Measurements from ENCODE around the gene TCP11. TPM values are rescaled to one million over a fixed set of nuclear protein-coding genes. Genes with fewer than 3 reads are reported as not detected.
"Not testable (repeated sequence)": the region's sequence is repeated elsewhere in the genome, so short reads cannot be mapped to it uniquely, and the experiment has no call there.

TCP11 gene
- total RNA-seq, 1 experiment from 2014 or later = not detected

DNA sequence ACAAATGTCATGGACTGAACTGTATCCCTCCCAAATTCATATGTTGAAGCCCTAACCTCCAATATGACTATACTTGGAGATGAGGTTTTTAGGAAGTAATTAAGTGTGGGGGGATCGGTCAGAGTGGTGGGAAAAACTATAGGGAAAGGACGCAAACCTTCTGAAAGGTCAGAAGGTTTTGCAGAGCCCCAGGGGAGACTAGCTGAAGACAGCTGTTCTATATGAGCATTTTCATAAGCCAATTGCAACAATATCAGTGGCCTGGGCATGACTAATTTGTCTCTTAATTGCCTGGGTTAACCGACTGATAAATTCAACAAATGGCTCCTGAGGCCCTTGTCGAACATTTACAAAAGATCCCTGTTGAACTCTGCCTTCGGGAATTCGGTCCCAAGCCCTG, 35.1 kb downstream of the TCP11 start:
- DNase-seq (ENCODE audit: low read depth, low spot score); ATAC-seq; POLR2A ChIA-PET; H3K27ac ChIP-seq (ENCODE audit: low read length); H3K4me1 ChIP-seq (ENCODE audit: control insufficient read depth, insufficient read depth, low read length); H3K27me3 ChIP-seq (ENCODE audit: control insufficient read depth, insufficient read depth, low read length); H3K4me3 ChIP-seq (ENCODE audit: low read depth in 2 of 2, low read length in 2 of 2); CTCF ChIA-PET; H3K9me3 ChIP-seq (ENCODE audit: control insufficient read depth, insufficient read depth, low read depth, low read length); intact Hi-C loops (cut with micrococcal nuclease; ENCODE audit: unreplicated experiment); BruUV-seq (replicated peaks); in situ Hi-C loops (cut with HindIII; ENCODE audit: low pct_unique_long_range_greater_than_20kb, low sequenced_read_pairs); H3K36me3 ChIP-seq (ENCODE audit: control insufficient read depth, insufficient read depth, low read length): not testable (repeated sequence)

DNA sequence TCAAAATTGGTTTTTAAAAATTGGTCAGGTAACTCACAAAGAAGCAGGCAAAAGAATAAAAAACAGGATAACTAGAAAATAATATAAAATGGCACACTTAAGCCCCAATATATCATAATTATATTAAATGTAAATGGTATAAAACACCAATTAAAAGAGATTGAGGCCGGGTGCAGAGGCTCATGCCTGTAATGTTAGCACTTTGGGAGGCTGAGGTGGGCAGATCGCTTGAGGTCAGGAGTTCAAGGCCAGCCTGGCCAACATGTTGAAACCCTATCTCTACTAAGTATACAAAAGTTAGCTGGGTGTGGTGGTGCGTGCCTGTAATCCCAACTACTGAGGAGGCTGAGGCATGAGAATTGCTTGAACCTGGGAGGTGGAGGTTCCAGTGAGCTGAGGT, 36.1 kb downstream of the TCP11 start:
- H3K27ac ChIP-seq (ENCODE audit: low read length) = no peak overlapping the region
- BruUV-seq (replicated peaks) = no TSS peak
- ATAC-seq = no peak
- CTCF ChIA-PET = no interaction called here
- H3K36me3 ChIP-seq (ENCODE audit: control insufficient read depth, insufficient read depth, low read length) = no peaks in the 10 kb centered on the region
- in situ Hi-C loops (cut with HindIII; ENCODE audit: low pct_unique_long_range_greater_than_20kb, low sequenced_read_pairs) (no loop called here), intact Hi-C loops (cut with micrococcal nuclease; ENCODE audit: unreplicated experiment) (no loop called here)
- H3K27me3 ChIP-seq (ENCODE audit: control insufficient read depth, insufficient read depth, low read length) = no peaks in the 10 kb centered on the region
- POLR2A ChIA-PET = no interaction called here
- no peak for DNase-seq (ENCODE audit: low read depth, low spot score)
- H3K4me3 ChIP-seq (ENCODE audit: low read depth in 2 of 2, low read length in 2 of 2) = no peak overlapping the region
- TF ChIP-seq TCF7L2 (IDR thresholded peaks at IDR 0.05; ENCODE audit: low read depth, low read length) (no peak), SIN3A (IDR thresholded peaks at IDR 0.05; ENCODE audit: borderline replicate concordance, insufficient read depth, low read depth, low read length) (no peak), POLR2AphosphoS5 (IDR thresholded peaks at IDR 0.05; ENCODE audit: low read depth, low read length) (no peak)
- TF ChIP-seq, protein P1, sequence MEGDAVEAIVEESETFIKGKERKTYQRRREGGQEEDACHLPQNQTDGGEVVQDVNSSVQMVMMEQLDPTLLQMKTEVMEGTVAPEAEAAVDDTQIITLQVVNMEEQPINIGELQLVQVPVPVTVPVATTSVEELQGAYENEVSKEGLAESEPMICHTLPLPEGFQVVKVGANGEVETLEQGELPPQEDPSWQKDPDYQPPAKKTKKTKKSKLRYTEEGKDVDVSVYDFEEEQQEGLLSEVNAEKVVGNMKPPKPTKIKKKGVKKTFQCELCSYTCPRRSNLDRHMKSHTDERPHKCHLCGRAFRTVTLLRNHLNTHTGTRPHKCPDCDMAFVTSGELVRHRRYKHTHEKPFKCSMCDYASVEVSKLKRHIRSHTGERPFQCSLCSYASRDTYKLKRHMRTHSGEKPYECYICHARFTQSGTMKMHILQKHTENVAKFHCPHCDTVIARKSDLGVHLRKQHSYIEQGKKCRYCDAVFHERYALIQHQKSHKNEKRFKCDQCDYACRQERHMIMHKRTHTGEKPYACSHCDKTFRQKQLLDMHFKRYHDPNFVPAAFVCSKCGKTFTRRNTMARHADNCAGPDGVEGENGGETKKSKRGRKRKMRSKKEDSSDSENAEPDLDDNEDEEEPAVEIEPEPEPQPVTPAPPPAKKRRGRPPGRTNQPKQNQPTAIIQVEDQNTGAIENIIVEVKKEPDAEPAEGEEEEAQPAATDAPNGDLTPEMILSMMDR (IDR thresholded peaks at IDR 0.05) = no peak
- TF ChIP-seq, protein P2, sequence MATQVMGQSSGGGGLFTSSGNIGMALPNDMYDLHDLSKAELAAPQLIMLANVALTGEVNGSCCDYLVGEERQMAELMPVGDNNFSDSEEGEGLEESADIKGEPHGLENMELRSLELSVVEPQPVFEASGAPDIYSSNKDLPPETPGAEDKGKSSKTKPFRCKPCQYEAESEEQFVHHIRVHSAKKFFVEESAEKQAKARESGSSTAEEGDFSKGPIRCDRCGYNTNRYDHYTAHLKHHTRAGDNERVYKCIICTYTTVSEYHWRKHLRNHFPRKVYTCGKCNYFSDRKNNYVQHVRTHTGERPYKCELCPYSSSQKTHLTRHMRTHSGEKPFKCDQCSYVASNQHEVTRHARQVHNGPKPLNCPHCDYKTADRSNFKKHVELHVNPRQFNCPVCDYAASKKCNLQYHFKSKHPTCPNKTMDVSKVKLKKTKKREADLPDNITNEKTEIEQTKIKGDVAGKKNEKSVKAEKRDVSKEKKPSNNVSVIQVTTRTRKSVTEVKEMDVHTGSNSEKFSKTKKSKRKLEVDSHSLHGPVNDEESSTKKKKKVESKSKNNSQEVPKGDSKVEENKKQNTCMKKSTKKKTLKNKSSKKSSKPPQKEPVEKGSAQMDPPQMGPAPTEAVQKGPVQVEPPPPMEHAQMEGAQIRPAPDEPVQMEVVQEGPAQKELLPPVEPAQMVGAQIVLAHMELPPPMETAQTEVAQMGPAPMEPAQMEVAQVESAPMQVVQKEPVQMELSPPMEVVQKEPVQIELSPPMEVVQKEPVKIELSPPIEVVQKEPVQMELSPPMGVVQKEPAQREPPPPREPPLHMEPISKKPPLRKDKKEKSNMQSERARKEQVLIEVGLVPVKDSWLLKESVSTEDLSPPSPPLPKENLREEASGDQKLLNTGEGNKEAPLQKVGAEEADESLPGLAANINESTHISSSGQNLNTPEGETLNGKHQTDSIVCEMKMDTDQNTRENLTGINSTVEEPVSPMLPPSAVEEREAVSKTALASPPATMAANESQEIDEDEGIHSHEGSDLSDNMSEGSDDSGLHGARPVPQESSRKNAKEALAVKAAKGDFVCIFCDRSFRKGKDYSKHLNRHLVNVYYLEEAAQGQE (IDR thresholded peaks at IDR 0.05; ENCODE audit: insufficient read depth in 1 of 2, low read depth in 2 of 2, low read length in 1 of 2) = no peak
- H3K9me3 ChIP-seq (ENCODE audit: control insufficient read depth, insufficient read depth, low read depth, low read length) = no peaks in the 10 kb centered on the region
- H3K4me1 ChIP-seq (ENCODE audit: control insufficient read depth, insufficient read depth, low read length) = no peaks in the 10 kb centered on the region

DNA sequence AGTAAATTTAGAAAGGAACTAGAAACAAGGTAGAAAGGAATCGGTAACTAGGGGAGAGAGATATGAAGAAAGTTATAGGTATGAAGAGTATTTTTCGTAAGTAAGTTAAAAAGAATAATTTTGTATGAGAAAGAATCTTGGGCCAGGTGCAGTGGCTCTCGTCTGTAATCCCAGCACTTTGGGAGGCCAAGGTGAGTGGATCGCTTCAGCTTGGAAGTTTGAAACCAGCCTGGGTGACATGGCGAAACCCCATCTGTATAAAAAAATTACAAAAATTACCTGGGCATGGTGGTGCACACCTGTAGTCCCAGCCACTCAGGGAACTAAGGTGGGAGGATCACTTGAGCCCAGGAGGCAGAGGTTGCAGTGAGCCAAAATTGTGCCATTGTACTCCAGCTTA, 42.0 kb downstream of the TCP11 start:
- BruUV-seq (replicated peaks) = no TSS peak
- Histone ChIP-seq H3K27me3 (ENCODE audit: control insufficient read depth, insufficient read depth, low read length) (no peaks in the 10 kb centered on the region), H3K27ac (ENCODE audit: low read length) (no peak overlapping the region), H3K9me3 (ENCODE audit: control insufficient read depth, insufficient read depth, low read depth, low read length) (no peaks in the 10 kb centered on the region), H3K4me3 (ENCODE audit: low read depth in 2 of 2, low read length in 2 of 2) (no peak overlapping the region), H3K36me3 (ENCODE audit: control insufficient read depth, insufficient read depth, low read length) (no peaks in the 10 kb centered on the region), H3K4me1 (ENCODE audit: control insufficient read depth, insufficient read depth, low read length) (0 out of 2 replicates have a peak, but pooled peaks cover 3% of the 10 kb centered on the region)
- ChIA-PET POLR2A (no interaction called here), CTCF (no interaction called here)
- intact Hi-C loops (cut with micrococcal nuclease; ENCODE audit: unreplicated experiment) (no loop called here), in situ Hi-C loops (cut with HindIII; ENCODE audit: low pct_unique_long_range_greater_than_20kb, low sequenced_read_pairs) (no loop called here)
- no peak for DNase-seq (ENCODE audit: low read depth, low spot score)
- TF ChIP-seq, protein P1 (IDR thresholded peaks at IDR 0.05) = no peak
- TF ChIP-seq, protein P2 (IDR thresholded peaks at IDR 0.05; ENCODE audit: insufficient read depth in 1 of 2, low read depth in 2 of 2, low read length in 1 of 2) = no peak
- TF ChIP-seq SIN3A (IDR thresholded peaks at IDR 0.05; ENCODE audit: borderline replicate concordance, insufficient read depth, low read depth, low read length) (no peak), TCF7L2 (IDR thresholded peaks at IDR 0.05; ENCODE audit: low read depth, low read length) (no peak), POLR2AphosphoS5 (IDR thresholded peaks at IDR 0.05; ENCODE audit: low read depth, low read length) (no peak)
- no peak for ATAC-seq
